ENCODE measurements around the gene XRCC5. TPM values are rescaled to one million over a fixed set of nuclear protein-coding genes. Genes with fewer than 3 reads are reported as not detected.
"Not testable (repeated sequence)": the region's sequence is repeated elsewhere in the genome, so short reads cannot be mapped to it uniquely, and the experiment has no call there.

XRCC5 gene
- total RNA-seq, 1 experiment from 2014 or later: 451 TPM

- no peak for DNase-seq (ENCODE audit: low read depth)
Observed at GRCh38 chr2:216117561-216118340, 8.6 kb downstream of the XRCC5 start.

GRCh38 chr2:216118474-216118873 is 9.3 kb downstream of the XRCC5 start:
- no peak for DNase-seq (ENCODE audit: low read depth)

- no peak for DNase-seq (ENCODE audit: low read depth)
Observed at GRCh38 chr2:216119146-216119545, 10.0 kb downstream of the XRCC5 start.

GRCh38 chr2:216119986-216120385 is 10.8 kb downstream of the XRCC5 start:
- no peak for DNase-seq (ENCODE audit: low read depth)

GRCh38 chr2:216121255-216121654 is 12.1 kb downstream of the XRCC5 start:
- no peak for DNase-seq (ENCODE audit: low read depth)

- no peak for DNase-seq (ENCODE audit: low read depth)
Observed at GRCh38 chr2:216126943-216127342, 17.8 kb downstream of the XRCC5 start.

GRCh38 chr2:216130346-216130971 is 21.3 kb downstream of the XRCC5 start:
- DNase-seq (ENCODE audit: low read depth): no peak

GRCh38 chr2:216131175-216131926 is 22.2 kb downstream of the XRCC5 start:
- DNase-seq (ENCODE audit: low read depth): no peak

- DNase-seq (ENCODE audit: low read depth): no peak
Observed at GRCh38 chr2:216132585-216132984, 23.4 kb downstream of the XRCC5 start.

GRCh38 chr2:216133397-216133796 is 24.2 kb downstream of the XRCC5 start:
- DNase-seq (ENCODE audit: low read depth): no peak

GRCh38 chr2:216134958-216135541 is 25.9 kb downstream of the XRCC5 start:
- no peak for DNase-seq (ENCODE audit: low read depth)

- DNase-seq (ENCODE audit: low read depth): peak; percentile 12
Observed at GRCh38 chr2:216139884-216140283, 30.7 kb downstream of the XRCC5 start.

GRCh38 chr2:216141516-216141915 is 32.4 kb downstream of the XRCC5 start:
- not testable (repeated sequence) for DNase-seq (ENCODE audit: low read depth)

- DNase-seq (ENCODE audit: low read depth): peak; percentile 84
Observed at GRCh38 chr2:216142540-216142939, 33.4 kb downstream of the XRCC5 start.

GRCh38 chr2:216144372-216144771 is 35.2 kb downstream of the XRCC5 start:
- DNase-seq (ENCODE audit: low read depth): no peak

- no peak for DNase-seq (ENCODE audit: low read depth)
Observed at GRCh38 chr2:216144857-216145256, 35.7 kb downstream of the XRCC5 start.

GRCh38 chr2:216146573-216146972 is 37.4 kb downstream of the XRCC5 start:
- DNase-seq (ENCODE audit: low read depth): no peak

- DNase-seq (ENCODE audit: low read depth): no peak
Observed at GRCh38 chr2:216147172-216148131, 38.3 kb downstream of the XRCC5 start.

- DNase-seq (ENCODE audit: low read depth): no peak
Observed at GRCh38 chr2:216148983-216149382, 39.8 kb downstream of the XRCC5 start.

- DNase-seq (ENCODE audit: low read depth): no peak
Observed at GRCh38 chr2:216149741-216150140, 40.6 kb downstream of the XRCC5 start.

All from RPMI7951 (cell line).